H9 (cell line): Measurements from ENCODE around the gene CDC20. TPM values are rescaled to one million over a fixed set of nuclear protein-coding genes. Genes with fewer than 3 reads are reported as not detected.

Source experiments
- DNase-seq: peaks from one replicate; pipeline ENCODE4 v3.0.0-alpha.2; 2017
- H2AFZ ChIP-seq: one replicate; pipeline ENCODE4 v1.6.1; 2013; ENCODE audit warnings: mild to moderate bottlenecking, low read length, control low read depth, moderate library complexity
- H2AK5ac ChIP-seq: 2 replicates; pipeline ENCODE4 v1.6.1; 2013; ENCODE audit warnings: low read length, control low read depth, mixed read lengths; ENCODE audit not compliant: insufficient read length
- H2BK120ac ChIP-seq: one replicate; pipeline ENCODE4 v1.6.1; 2013; ENCODE audit warnings: low read depth, mild to moderate bottlenecking, low read length, control low read depth, inconsistent platforms; ENCODE audit not compliant: poor library complexity, severe bottlenecking
- H2BK12ac ChIP-seq: 2 replicates; pipeline ENCODE4 v1.6.1; 2013; ENCODE audit warnings: low read length, control low read depth, mixed read lengths, low read depth; ENCODE audit not compliant: insufficient read length
- H2BK15ac ChIP-seq: 2 replicates; pipeline ENCODE4 v1.6.1; 2013; ENCODE audit warnings: low read depth, low read length, control low read depth
- H2BK20ac ChIP-seq: one replicate; pipeline ENCODE4 v1.6.1; 2013; ENCODE audit warnings: low read depth, mild to moderate bottlenecking, low read length, control low read depth, inconsistent platforms; ENCODE audit not compliant: poor library complexity, severe bottlenecking
- H2BK5ac ChIP-seq: 2 replicates; pipeline ENCODE4 v1.6.1; 2013; ENCODE audit warnings: low read length, control low read depth, mixed read lengths; ENCODE audit not compliant: insufficient read length
- H3K14ac ChIP-seq: 2 replicates; pipeline ENCODE4 v1.6.1; 2013; ENCODE audit warnings: low read length, control low read depth; ENCODE audit not compliant: insufficient read depth
- H3K18ac ChIP-seq: 2 replicates; pipeline ENCODE4 v1.6.1; 2013; ENCODE audit warnings: low read depth, mild to moderate bottlenecking, mixed read lengths, low read length, control low read depth; ENCODE audit not compliant: insufficient read length
- H3K23ac ChIP-seq: 2 replicates; pipeline ENCODE4 v1.6.1; 2013; ENCODE audit warnings: low read length, control low read depth, mixed read lengths, low read depth; ENCODE audit not compliant: insufficient read length
- H3K23me2 ChIP-seq: 2 replicates; pipeline ENCODE4 v1.6.1; 2013; ENCODE audit warnings: low read depth, mild to moderate bottlenecking, mixed read lengths, low read length, control low read depth; ENCODE audit not compliant: insufficient read length, poor library complexity, severe bottlenecking
- H3K27ac ChIP-seq: 2 replicates; pipeline ENCODE4 v1.5.1; 2013; ENCODE audit warnings: low read length, control low read depth, mixed read lengths, low read depth; ENCODE audit not compliant: insufficient read length
- H3K27me3 ChIP-seq: 2 replicates; pipeline ENCODE4 v1.6.1; 2013; ENCODE audit warnings: low read length, control low read depth, inconsistent platforms; ENCODE audit not compliant: insufficient read depth
- H3K4ac ChIP-seq: 2 replicates; pipeline ENCODE4 v1.6.1; 2013; ENCODE audit warnings: low read depth, mild to moderate bottlenecking, control low read depth, inconsistent platforms, low read length, moderate library complexity
- H3K4me1 ChIP-seq: 2 replicates; pipeline ENCODE4 v1.6.1; 2013; ENCODE audit warnings: low read length, control low read depth, inconsistent platforms; ENCODE audit not compliant: insufficient read depth
- H3K4me2 ChIP-seq: 2 replicates; pipeline ENCODE4 v1.6.1; 2013; ENCODE audit warnings: low read length, control low read depth, mixed read lengths; ENCODE audit not compliant: insufficient read length, insufficient read depth
- H3K56ac ChIP-seq: 2 replicates; pipeline ENCODE4 v1.6.1; 2013; ENCODE audit warnings: low read depth, mild to moderate bottlenecking, mixed read lengths, low read length, control low read depth; ENCODE audit not compliant: insufficient read length
- H3K79me1 ChIP-seq: 2 replicates; pipeline ENCODE4 v1.6.1; 2013; ENCODE audit warnings: low read depth, mild to moderate bottlenecking, moderate library complexity, low read length, control low read depth, inconsistent platforms; ENCODE audit not compliant: insufficient read depth, poor library complexity, severe bottlenecking
- H3K79me2 ChIP-seq: 2 replicates; pipeline ENCODE4 v1.6.1; 2013; ENCODE audit warnings: low read length, control low read depth, inconsistent platforms; ENCODE audit not compliant: insufficient read depth
- H3K9ac ChIP-seq: 2 replicates; pipeline ENCODE4 v1.6.1; 2013; ENCODE audit warnings: low read length, control low read depth, mixed read lengths; ENCODE audit not compliant: insufficient read length; ENCODE audit errors: extremely low read depth
- H3K9me3 ChIP-seq: one replicate; pipeline ENCODE4 v1.6.1; 2013; ENCODE audit warnings: low read depth, low read length, inconsistent platforms; ENCODE audit not compliant: control insufficient read depth
- H3T11ph ChIP-seq: one replicate; pipeline ENCODE4 v1.6.1; 2013; ENCODE audit warnings: mild to moderate bottlenecking, low read length, control low read depth, inconsistent platforms
- H4K20me1 ChIP-seq: one replicate; pipeline ENCODE4 v1.6.1; 2013; ENCODE audit not compliant: control insufficient read depth, insufficient read length, insufficient read depth
- H4K5ac ChIP-seq: 2 replicates; pipeline ENCODE4 v1.6.1; 2013; ENCODE audit warnings: low read depth, mild to moderate bottlenecking, mixed read lengths, low read length, control low read depth; ENCODE audit not compliant: insufficient read length
- H4K8ac ChIP-seq: replicated peaks from 2 replicates; pipeline ENCODE4 v1.6.1; 2013; ENCODE audit warnings: low read length, control low read depth, mixed read lengths, low read depth; ENCODE audit not compliant: insufficient read length
- H4K91ac ChIP-seq: 2 replicates; pipeline ENCODE4 v1.6.1; 2013; ENCODE audit warnings: low read depth, mild to moderate bottlenecking, moderate library complexity, mixed read lengths, low read length, control low read depth; ENCODE audit not compliant: insufficient read length
- H3K27ac Mint-ChIP-seq, 3 experiments: 2 replicates in 2 of 3; 3 replicates in 1 of 3; pipeline ENCODE4 v1.8.0; 2020 to 2021; ENCODE audit warnings: mixed read lengths in 3 of 3, mild to moderate bottlenecking in 1 of 3, moderate library complexity in 1 of 3
- H3K27me3 Mint-ChIP-seq: 2 replicates; pipeline ENCODE4 v1.8.0; 2021; ENCODE audit warnings: low read depth, mild to moderate bottlenecking, moderate library complexity, mixed read lengths
- H3K36me3 Mint-ChIP-seq, 3 experiments: 2 replicates in 2 of 3; 3 replicates in 1 of 3; pipeline ENCODE4 v1.8.0; 2020 to 2021; ENCODE audit warnings: low read depth in 3 of 3, mixed read lengths in 3 of 3; ENCODE audit not compliant: insufficient read depth in 1 of 3
- H3K4me1 Mint-ChIP-seq, 2 experiments: 2 replicates each; pipeline ENCODE4 v1.8.0; 2020; ENCODE audit warnings: mixed read lengths in 2 of 2
- H3K4me3 Mint-ChIP-seq, 2 experiments: 2 replicates in 1 of 2; 3 replicates in 1 of 2; pipeline ENCODE4 v1.8.0; 2020 to 2021; ENCODE audit warnings: mild to moderate bottlenecking in 2 of 2, mixed read lengths in 2 of 2, moderate library complexity in 1 of 2
- H3K9me3 Mint-ChIP-seq, 2 experiments: 2 replicates in 1 of 2; 3 replicates in 1 of 2; pipeline ENCODE4 v1.8.0; 2020; ENCODE audit warnings: mild to moderate bottlenecking in 2 of 2, mixed read lengths in 2 of 2, moderate library complexity in 1 of 2
- CTCF ChIP-seq: fragments of 200-600 bp; sonication (generic); conservative IDR thresholded peaks from 3 replicates; pipeline ENCODE4 v1.8.0; 2021; ENCODE audit warnings: antibody characterized with exemption, mild to moderate bottlenecking
- WGBS: extraction: QIAGEN DNeasy Blood & Tissue Kit; methylation state at CpG from one replicate; pipeline ENCODE4 v1.1.7; 2013; ENCODE audit warnings: missing lambda C conversion rate, low lambda C conversion rate, mixed read lengths; ENCODE audit not compliant: insufficient read length; ENCODE audit errors: extremely low coverage; 5-methylcytosine and 5-hydroxymethylcytosine counted together
- total RNA-seq: library from RNA; stranded (reverse); gene quantifications from 2 replicates; pipeline ENCODE4 v1.2.1, GENCODE V29; 2021

Gene CDC20
- total RNA-seq, 1 experiment from 2014 or later, result 246 TPM

GRCh38 chr1:43363283-43363934 is 4.6 kb downstream of the CDC20 start:
- Histone ChIP-seq H4K8ac (no peak overlapping the region), H3K4me1 (peaks cover 6% of the 10 kb centered on the region; the same call in 1 of the 2 replicates), H3K4ac (no peak overlapping the region), H3K79me2 (peaks cover 15% of the 10 kb centered on the region; the same call in 1 of the 2 replicates), H2BK20ac (no peak overlapping the region), H3K9me3 (no peaks in the 10 kb centered on the region), H2BK15ac (no peak overlapping the region), H3K23ac (no peak overlapping the region), H4K91ac (no peak overlapping the region), H3K79me1 (peaks cover 14% of the 10 kb centered on the region), H2AFZ (no peak overlapping the region), H3K18ac (no peak overlapping the region), H3T11ph (no peak overlapping the region), H3K9ac (no peak overlapping the region), H2BK12ac (no peak overlapping the region), H3K27ac (no peak overlapping the region), H2BK120ac (no peak overlapping the region), H3K14ac (no peak overlapping the region), H2BK5ac (no peak overlapping the region), H3K27me3 (no peaks in the 10 kb centered on the region), H4K20me1 (no peaks in the 10 kb centered on the region), H4K5ac (no peak overlapping the region), H3K56ac (no peak overlapping the region), H3K23me2 (peaks cover 15% of the 10 kb centered on the region), H3K4me2 (no peak overlapping the region), H2AK5ac (no peak overlapping the region)
- Mint-ChIP-seq H3K4me1 (peaks cover 43 to 56% of the 10 kb centered on the region in 2 experiments), H3K4me3 (no peak overlapping the region), H3K9me3 (no peaks in the 10 kb centered on the region; a peak in 1 of 5 replicates), H3K27ac (peak overlapping the region; percentile 2 to 93 (median 8); a peak in 4 of 7 replicates), H3K27me3 (no peaks in the 10 kb centered on the region), H3K36me3 (peaks cover 47 to 58% (median 55%) of the 10 kb centered on the region in 3 experiments)
- DNase-seq, result no peak
- no peak for TF ChIP-seq CTCF
- no CpG with 5 or more reads among the region's 9 CpGs for WGBS
